SU-DHL-6 (cell line): ENCODE results near the gene LAMB2.
A peak's percentile ranks its signal among the peaks of the same experiment; 100 is the strongest.

Experiments
- EZH2phosphoT487 ChIP-seq: fragments of 200-600 bp; sonication (generic), shearing (Covaris generic); conservative IDR thresholded peaks from 2 replicates; pipeline ENCODE4 v1.6.1; 2018; ENCODE audit warnings: mild to moderate bottlenecking, antibody characterized with exemption, low read length, moderate library complexity, mixed read lengths
- TF ChIP-seq, protein P1 (sequence below): fragments of 200-600 bp; sonication (generic); IDR thresholded peaks from one replicate; pipeline ENCODE4 v1.5.1; 2017; ENCODE audit warnings: antibody characterized with exemption, mild to moderate bottlenecking, low read length, moderate library complexity; ENCODE audit not compliant: insufficient read depth, poor library complexity, severe bottlenecking

DNA sequence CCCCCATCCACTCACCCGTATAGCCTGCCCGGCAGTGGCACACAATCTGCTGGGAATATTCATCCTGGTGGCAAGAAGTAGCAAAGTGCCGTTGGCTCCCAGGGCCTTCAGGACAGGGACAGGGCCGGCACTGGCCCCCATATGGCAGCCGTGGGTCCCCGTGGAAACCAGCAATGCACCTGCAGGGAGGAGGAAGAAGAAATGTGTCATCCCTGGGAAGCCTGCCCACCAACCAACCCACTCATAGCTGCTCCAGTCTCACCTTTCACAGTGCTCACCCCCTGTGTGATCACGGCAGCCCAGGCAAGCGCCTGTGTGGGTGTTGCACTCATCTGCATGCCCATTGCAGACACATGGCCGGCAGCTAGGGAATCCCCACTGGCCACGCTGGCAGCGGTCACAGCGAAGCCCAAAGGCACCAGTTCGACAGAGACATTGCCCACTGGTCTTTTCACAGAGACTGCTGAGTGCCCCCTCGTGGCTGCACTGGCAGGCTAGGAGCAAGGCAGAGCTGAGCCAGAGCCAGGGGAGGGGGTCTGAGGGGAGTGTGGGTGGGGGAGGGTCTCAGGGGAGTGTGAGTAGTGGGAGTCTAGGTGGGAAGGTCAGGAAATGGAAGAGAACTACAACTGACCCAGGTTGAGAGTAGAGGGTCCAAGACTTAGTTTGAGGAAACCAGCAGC is 7.7 kb downstream of the LAMB2 start:
- TF ChIP-seq, protein P1, sequence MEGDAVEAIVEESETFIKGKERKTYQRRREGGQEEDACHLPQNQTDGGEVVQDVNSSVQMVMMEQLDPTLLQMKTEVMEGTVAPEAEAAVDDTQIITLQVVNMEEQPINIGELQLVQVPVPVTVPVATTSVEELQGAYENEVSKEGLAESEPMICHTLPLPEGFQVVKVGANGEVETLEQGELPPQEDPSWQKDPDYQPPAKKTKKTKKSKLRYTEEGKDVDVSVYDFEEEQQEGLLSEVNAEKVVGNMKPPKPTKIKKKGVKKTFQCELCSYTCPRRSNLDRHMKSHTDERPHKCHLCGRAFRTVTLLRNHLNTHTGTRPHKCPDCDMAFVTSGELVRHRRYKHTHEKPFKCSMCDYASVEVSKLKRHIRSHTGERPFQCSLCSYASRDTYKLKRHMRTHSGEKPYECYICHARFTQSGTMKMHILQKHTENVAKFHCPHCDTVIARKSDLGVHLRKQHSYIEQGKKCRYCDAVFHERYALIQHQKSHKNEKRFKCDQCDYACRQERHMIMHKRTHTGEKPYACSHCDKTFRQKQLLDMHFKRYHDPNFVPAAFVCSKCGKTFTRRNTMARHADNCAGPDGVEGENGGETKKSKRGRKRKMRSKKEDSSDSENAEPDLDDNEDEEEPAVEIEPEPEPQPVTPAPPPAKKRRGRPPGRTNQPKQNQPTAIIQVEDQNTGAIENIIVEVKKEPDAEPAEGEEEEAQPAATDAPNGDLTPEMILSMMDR, result peak; percentile 60
- no peak for TF ChIP-seq EZH2phosphoT487
